GM21825 (cell line): ENCODE results near the gene ZNF423.

Experiments used
- ATAC-seq: cut with Tn5 transposase; IDR thresholded peaks from one replicate; pipeline ENCODE4 v1.9.1; 2021; ENCODE audit warnings: mild to moderate bottlenecking, moderate library complexity; ENCODE audit not compliant: unreplicated experiment

ZNF423 gene

GRCh38 chr16:49788986-49789385, 66.9 kb downstream of the ZNF423 start:
- no peak for ATAC-seq

- no peak for ATAC-seq
These were observed 67.3 kb downstream of the ZNF423 start for GRCh38 chr16:49788572-49788971.

- no peak for ATAC-seq
These were observed 68.9 kb downstream of the ZNF423 start for GRCh38 chr16:49786926-49787557.

GRCh38 chr16:49785970-49786369, 69.9 kb downstream of the ZNF423 start:
- ATAC-seq = no peak

GRCh38 chr16:49782405-49782804, 73.5 kb downstream of the ZNF423 start:
- no peak for ATAC-seq

GRCh38 chr16:49781401-49781800, 74.5 kb downstream of the ZNF423 start:
- ATAC-seq = no peak

- no peak for ATAC-seq
These were observed 75.5 kb downstream of the ZNF423 start for GRCh38 chr16:49780433-49780832.

GRCh38 chr16:49779979-49780378, 75.9 kb downstream of the ZNF423 start:
- no peak for ATAC-seq

- no peak for ATAC-seq
These were observed 77.5 kb downstream of the ZNF423 start for GRCh38 chr16:49778202-49778930.

GRCh38 chr16:49776734-49777133, 79.2 kb downstream of the ZNF423 start:
- ATAC-seq = no peak

GRCh38 chr16:49776085-49776595, 79.8 kb downstream of the ZNF423 start:
- no peak for ATAC-seq

GRCh38 chr16:49775581-49775980, 80.3 kb downstream of the ZNF423 start:
- ATAC-seq = no peak

- ATAC-seq = no peak
These were observed 80.9 kb downstream of the ZNF423 start for GRCh38 chr16:49775018-49775417.

GRCh38 chr16:49773534-49774475, 82.1 kb downstream of the ZNF423 start:
- no peak for ATAC-seq

- ATAC-seq = no peak
These were observed 87.9 kb downstream of the ZNF423 start for GRCh38 chr16:49767998-49768397.

GRCh38 chr16:49767414-49767813, 88.5 kb downstream of the ZNF423 start:
- ATAC-seq = no peak

GRCh38 chr16:49766225-49766624, 89.7 kb downstream of the ZNF423 start:
- no peak for ATAC-seq

- no peak for ATAC-seq
These were observed 92.1 kb downstream of the ZNF423 start for GRCh38 chr16:49763826-49764225.

- no peak for ATAC-seq
These were observed 95.1 kb downstream of the ZNF423 start for GRCh38 chr16:49760815-49761214.

- ATAC-seq = no peak
These were observed 98.3 kb downstream of the ZNF423 start for GRCh38 chr16:49757559-49758069.
